ENCODE results near the gene SYNGR3.

SYNGR3 gene

GRCh38 chr16:1972490-1972877 lies 17.3 kb upstream of the SYNGR3 start:
- Histone ChIP-seq H3K9ac (ENCODE audit: low read length) (peak overlapping the region; percentile 87), H2AFZ (ENCODE audit: low read depth, low read length) (no peak overlapping the region), H3K27ac (ENCODE audit: low read length) (no peak overlapping the region)

GRCh38 chr16:1973461-1974156 lies 16.2 kb upstream of the SYNGR3 start:
- H3K4me2 ChIP-seq (ENCODE audit: low read length), result 0 out of 2 replicates have a peak overlapping the region, but pooled peaks have one; percentile 20
- H3K27ac ChIP-seq (ENCODE audit: low read length), result no peak overlapping the region
- H3K36me3 ChIP-seq (replicated peaks; ENCODE audit: low read depth, low read length), result peaks cover 18% of the 10 kb centered on the region
- H3K9ac ChIP-seq (ENCODE audit: low read length), result no peak overlapping the region
- no peak overlapping the region for H2AFZ ChIP-seq (ENCODE audit: low read depth, low read length)
- TF ChIP-seq EZH2phosphoT487 (IDR thresholded peaks at IDR 0.05; ENCODE audit: low read depth) (no peak), CTCF (IDR thresholded peaks at IDR 0.05; ENCODE audit: low read depth, low read length) (no peak)
- H3K27me3 ChIP-seq (ENCODE audit: low read depth, low read length), result no peaks in the 10 kb centered on the region
- no peaks in the 10 kb centered on the region for H3K9me3 ChIP-seq (ENCODE audit: insufficient read depth, low read length)
- H3K4me3 ChIP-seq (ENCODE audit: low read length), result no peak overlapping the region
- H3K4me1 ChIP-seq (ENCODE audit: low read length), result peaks cover 14% of the 10 kb centered on the region
- H4K20me1 ChIP-seq (ENCODE audit: insufficient read depth, low read length), result no peaks in the 10 kb centered on the region
- peaks cover 36% of the 10 kb centered on the region for H3K79me2 ChIP-seq (ENCODE audit: low read length)

More at GRCh38 chr16:1972490-1972877, 17.3 kb upstream of the SYNGR3 start:
- no peaks in the 10 kb centered on the region for H3K27me3 ChIP-seq (ENCODE audit: low read depth, low read length)
- no peaks in the 10 kb centered on the region for H4K20me1 ChIP-seq (ENCODE audit: insufficient read depth, low read length)
- H3K9me3 ChIP-seq (ENCODE audit: insufficient read depth, low read length), result no peaks in the 10 kb centered on the region
- peaks cover 36% of the 10 kb centered on the region for H3K79me2 ChIP-seq (ENCODE audit: low read length)
- peak overlapping the region; percentile 88 for H3K4me2 ChIP-seq (ENCODE audit: low read length)
- peak overlapping the region; percentile 100 for H3K4me3 ChIP-seq (ENCODE audit: low read length)
- peaks cover 14% of the 10 kb centered on the region for H3K4me1 ChIP-seq (ENCODE audit: low read length)
- no peak for TF ChIP-seq CTCF (IDR thresholded peaks at IDR 0.05; ENCODE audit: low read depth, low read length)
- no peak for TF ChIP-seq EZH2phosphoT487 (IDR thresholded peaks at IDR 0.05; ENCODE audit: low read depth)
- H3K36me3 ChIP-seq (replicated peaks; ENCODE audit: low read depth, low read length), result peaks cover 16% of the 10 kb centered on the region

- Histone ChIP-seq H3K4me2 (ENCODE audit: low read length) (no peak overlapping the region), H3K36me3 (replicated peaks; ENCODE audit: low read depth, low read length) (peaks cover 21% of the 10 kb centered on the region), H4K20me1 (ENCODE audit: insufficient read depth, low read length) (no peaks in the 10 kb centered on the region), H3K9ac (ENCODE audit: low read length) (no peak overlapping the region), H3K9me3 (ENCODE audit: insufficient read depth, low read length) (no peaks in the 10 kb centered on the region), H3K4me3 (ENCODE audit: low read length) (no peak overlapping the region), H3K4me1 (ENCODE audit: low read length) (peaks cover 14% of the 10 kb centered on the region), H2AFZ (ENCODE audit: low read depth, low read length) (no peak overlapping the region), H3K27me3 (ENCODE audit: low read depth, low read length) (no peaks in the 10 kb centered on the region), H3K79me2 (ENCODE audit: low read length) (peaks cover 36% of the 10 kb centered on the region), H3K27ac (ENCODE audit: low read length) (no peak overlapping the region)
- no peak for TF ChIP-seq CTCF (IDR thresholded peaks at IDR 0.05; ENCODE audit: low read depth, low read length)
- no peak for TF ChIP-seq EZH2phosphoT487 (IDR thresholded peaks at IDR 0.05; ENCODE audit: low read depth)
These were observed 15.4 kb upstream of the SYNGR3 start for GRCh38 chr16:1974157-1975070.
